Measurements from ENCODE around the gene NFKBIL1. TPM values are rescaled to one million over a fixed set of nuclear protein-coding genes. Genes with fewer than 3 reads are reported as not detected.

The NFKBIL1 gene
- total and polyA plus RNA-seq, 9 of the 15 experiments (the other 6 are each of a cell fraction or from before 2014, with no cell fraction given), result 0.49 to 33.1 (median 7.6) TPM

DNA sequence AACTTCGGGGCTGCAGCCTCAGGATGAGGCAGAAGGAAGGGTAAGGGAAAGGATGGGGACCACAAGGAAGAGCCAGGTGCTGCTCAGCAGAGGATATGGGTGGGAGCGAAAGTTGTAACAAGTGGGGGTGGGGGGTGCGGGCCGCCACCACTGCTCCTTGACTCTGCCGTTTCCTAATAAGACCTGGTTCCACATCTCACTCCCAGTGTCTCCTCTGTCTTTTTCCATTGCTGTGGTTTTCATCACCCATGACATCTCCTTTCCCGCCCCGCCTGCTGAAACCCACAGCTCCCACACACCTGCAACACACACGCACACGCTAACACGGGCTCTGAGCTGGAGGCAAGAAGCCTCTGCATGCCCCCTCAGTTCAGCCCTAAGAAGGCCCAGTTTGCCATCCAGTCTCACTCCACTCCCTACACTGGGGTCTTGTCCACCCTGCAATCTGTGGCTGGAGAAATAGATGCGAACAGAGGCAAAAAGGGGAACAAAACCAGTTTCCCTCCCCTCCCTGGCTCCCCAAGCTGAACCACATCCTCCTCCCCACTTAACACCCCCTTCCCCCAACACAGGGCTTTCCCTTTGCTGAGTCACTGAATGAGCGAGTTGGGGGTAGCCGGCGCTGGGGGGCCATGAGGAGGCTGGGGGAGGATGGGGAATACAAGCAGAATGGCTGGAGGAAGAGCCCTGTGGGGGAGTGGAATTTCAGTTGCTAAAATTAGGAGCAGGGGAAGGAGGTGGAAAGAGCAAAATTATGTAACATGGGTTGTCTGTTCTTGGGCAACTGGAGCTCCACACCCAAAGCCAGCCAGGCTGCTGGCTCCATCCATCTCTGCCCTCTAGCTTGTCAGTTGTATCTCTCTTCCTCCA lies 11.5 kb downstream of the NFKBIL1 start (continued):
- TF ChIP-seq KLF13 (tag; IDR thresholded peaks at IDR 0.05; ENCODE audit: borderline replicate concordance, low read depth) (no peak), ZNF717 (CRISPR knock-in tag; IDR thresholded peaks at IDR 0.05) (no peak), POLR2B (IDR thresholded peaks at IDR 0.05; ENCODE audit: low read depth, partially characterized antibody) (no peak), ZNF778 (CRISPR knock-in tag; IDR thresholded peaks at IDR 0.05) (no peak), TAF9B (IDR thresholded peaks at IDR 0.05; ENCODE audit: partially characterized antibody) (no peak), STAT5A (IDR thresholded peaks at IDR 0.05; ENCODE audit: borderline replicate concordance, low read length) (no peak), IFI16 (CRISPR knock-in tag; IDR thresholded peaks at IDR 0.05) (no peak), ZNF586 (CRISPR knock-in tag; conservative IDR thresholded peaks at IDR 0.05) (no peak), CBFB (CRISPR knock-in tag; IDR thresholded peaks at IDR 0.05) (no peak), ESRRB (CRISPR knock-in tag; IDR thresholded peaks at IDR 0.05; ENCODE audit: borderline replicate concordance) (no peak), PCBP1 (IDR thresholded peaks at IDR 0.05; ENCODE audit: low read depth, low read length, poor library complexity, severe bottlenecking) (no peak), PCBP2 (IDR thresholded peaks at IDR 0.05; ENCODE audit: low read depth, low read length, poor library complexity, severe bottlenecking) (no peak)
- TF ChIP-seq, protein P1, sequence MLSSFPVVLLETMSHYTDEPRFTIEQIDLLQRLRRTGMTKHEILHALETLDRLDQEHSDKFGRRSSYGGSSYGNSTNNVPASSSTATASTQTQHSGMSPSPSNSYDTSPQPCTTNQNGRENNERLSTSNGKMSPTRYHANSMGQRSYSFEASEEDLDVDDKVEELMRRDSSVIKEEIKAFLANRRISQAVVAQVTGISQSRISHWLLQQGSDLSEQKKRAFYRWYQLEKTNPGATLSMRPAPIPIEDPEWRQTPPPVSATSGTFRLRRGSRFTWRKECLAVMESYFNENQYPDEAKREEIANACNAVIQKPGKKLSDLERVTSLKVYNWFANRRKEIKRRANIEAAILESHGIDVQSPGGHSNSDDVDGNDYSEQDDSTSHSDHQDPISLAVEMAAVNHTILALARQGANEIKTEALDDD (IDR thresholded peaks at IDR 0.05), result 0 out of 2 replicates have a peak, but pooled peaks have one; percentile 20
- TF ChIP-seq, protein P2, sequence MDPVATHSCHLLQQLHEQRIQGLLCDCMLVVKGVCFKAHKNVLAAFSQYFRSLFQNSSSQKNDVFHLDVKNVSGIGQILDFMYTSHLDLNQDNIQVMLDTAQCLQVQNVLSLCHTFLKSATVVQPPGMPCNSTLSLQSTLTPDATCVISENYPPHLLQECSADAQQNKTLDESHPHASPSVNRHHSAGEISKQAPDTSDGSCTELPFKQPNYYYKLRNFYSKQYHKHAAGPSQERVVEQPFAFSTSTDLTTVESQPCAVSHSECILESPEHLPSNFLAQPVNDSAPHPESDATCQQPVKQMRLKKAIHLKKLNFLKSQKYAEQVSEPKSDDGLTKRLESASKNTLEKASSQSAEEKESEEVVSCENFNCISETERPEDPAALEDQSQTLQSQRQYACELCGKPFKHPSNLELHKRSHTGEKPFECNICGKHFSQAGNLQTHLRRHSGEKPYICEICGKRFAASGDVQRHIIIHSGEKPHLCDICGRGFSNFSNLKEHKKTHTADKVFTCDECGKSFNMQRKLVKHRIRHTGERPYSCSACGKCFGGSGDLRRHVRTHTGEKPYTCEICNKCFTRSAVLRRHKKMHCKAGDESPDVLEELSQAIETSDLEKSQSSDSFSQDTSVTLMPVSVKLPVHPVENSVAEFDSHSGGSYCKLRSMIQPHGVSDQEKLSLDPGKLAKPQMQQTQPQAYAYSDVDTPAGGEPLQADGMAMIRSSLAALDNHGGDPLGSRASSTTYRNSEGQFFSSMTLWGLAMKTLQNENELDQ (CRISPR knock-in tag; IDR thresholded peaks at IDR 0.05; ENCODE audit: borderline replicate concordance), result no peak
- TF ChIP-seq, protein P3, sequence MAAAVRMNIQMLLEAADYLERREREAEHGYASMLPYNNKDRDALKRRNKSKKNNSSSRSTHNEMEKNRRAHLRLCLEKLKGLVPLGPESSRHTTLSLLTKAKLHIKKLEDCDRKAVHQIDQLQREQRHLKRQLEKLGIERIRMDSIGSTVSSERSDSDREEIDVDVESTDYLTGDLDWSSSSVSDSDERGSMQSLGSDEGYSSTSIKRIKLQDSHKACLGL (CRISPR knock-in tag; IDR thresholded peaks at IDR 0.05; ENCODE audit: borderline replicate concordance, poor library complexity, severe bottlenecking), result no peak
- TF ChIP-seq, protein P4, sequence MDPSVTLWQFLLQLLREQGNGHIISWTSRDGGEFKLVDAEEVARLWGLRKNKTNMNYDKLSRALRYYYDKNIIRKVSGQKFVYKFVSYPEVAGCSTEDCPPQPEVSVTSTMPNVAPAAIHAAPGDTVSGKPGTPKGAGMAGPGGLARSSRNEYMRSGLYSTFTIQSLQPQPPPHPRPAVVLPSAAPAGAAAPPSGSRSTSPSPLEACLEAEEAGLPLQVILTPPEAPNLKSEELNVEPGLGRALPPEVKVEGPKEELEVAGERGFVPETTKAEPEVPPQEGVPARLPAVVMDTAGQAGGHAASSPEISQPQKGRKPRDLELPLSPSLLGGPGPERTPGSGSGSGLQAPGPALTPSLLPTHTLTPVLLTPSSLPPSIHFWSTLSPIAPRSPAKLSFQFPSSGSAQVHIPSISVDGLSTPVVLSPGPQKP (CRISPR knock-in tag; IDR thresholded peaks at IDR 0.05), result no peak
- TF ChIP-seq, protein P5, sequence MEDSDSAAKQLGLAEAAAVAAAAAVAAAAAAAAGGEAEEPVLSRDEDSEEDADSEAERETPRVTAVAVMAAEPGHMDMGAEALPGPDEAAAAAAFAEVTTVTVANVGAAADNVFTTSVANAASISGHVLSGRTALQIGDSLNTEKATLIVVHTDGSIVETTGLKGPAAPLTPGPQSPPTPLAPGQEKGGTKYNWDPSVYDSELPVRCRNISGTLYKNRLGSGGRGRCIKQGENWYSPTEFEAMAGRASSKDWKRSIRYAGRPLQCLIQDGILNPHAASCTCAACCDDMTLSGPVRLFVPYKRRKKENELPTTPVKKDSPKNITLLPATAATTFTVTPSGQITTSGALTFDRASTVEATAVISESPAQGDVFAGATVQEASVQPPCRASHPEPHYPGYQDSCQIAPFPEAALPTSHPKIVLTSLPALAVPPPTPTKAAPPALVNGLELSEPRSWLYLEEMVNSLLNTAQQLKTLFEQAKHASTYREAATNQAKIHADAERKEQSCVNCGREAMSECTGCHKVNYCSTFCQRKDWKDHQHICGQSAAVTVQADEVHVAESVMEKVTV (CRISPR knock-in tag; IDR thresholded peaks at IDR 0.05), result no peak
- TF ChIP-seq, protein P6, sequence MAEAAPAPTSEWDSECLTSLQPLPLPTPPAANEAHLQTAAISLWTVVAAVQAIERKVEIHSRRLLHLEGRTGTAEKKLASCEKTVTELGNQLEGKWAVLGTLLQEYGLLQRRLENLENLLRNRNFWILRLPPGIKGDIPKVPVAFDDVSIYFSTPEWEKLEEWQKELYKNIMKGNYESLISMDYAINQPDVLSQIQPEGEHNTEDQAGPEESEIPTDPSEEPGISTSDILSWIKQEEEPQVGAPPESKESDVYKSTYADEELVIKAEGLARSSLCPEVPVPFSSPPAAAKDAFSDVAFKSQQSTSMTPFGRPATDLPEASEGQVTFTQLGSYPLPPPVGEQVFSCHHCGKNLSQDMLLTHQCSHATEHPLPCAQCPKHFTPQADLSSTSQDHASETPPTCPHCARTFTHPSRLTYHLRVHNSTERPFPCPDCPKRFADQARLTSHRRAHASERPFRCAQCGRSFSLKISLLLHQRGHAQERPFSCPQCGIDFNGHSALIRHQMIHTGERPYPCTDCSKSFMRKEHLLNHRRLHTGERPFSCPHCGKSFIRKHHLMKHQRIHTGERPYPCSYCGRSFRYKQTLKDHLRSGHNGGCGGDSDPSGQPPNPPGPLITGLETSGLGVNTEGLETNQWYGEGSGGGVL (CRISPR knock-in tag; IDR thresholded peaks at IDR 0.05), result no peak
